NCI-H2196 treated with DMSO at 0.1 percent for 48 hours (cell line): ENCODE data around the gene EFCAB5.

Experiments
- DNase-seq: peaks from one replicate; lab custom pipeline; 2025; ENCODE audit not compliant: unreplicated experiment; lab: John Stamatoyannopoulos, UW

Gene EFCAB5

GRCh38 chr17:30151471-30151870 lies 210.0 kb downstream of the EFCAB5 start:
- no peak for DNase-seq

GRCh38 chr17:30153463-30153862 lies 212.0 kb downstream of the EFCAB5 start:
- no peak for DNase-seq

GRCh38 chr17:30155389-30155788 lies 214.0 kb downstream of the EFCAB5 start:
- DNase-seq, result no peak
